ENCODE measurements around the gene KLF7. TPM values are rescaled to one million over a fixed set of nuclear protein-coding genes. Genes with fewer than 3 reads are reported as not detected.

Gene KLF7
- total RNA-seq, 1 experiment from 2014 or later, result 5.6 TPM

DNA sequence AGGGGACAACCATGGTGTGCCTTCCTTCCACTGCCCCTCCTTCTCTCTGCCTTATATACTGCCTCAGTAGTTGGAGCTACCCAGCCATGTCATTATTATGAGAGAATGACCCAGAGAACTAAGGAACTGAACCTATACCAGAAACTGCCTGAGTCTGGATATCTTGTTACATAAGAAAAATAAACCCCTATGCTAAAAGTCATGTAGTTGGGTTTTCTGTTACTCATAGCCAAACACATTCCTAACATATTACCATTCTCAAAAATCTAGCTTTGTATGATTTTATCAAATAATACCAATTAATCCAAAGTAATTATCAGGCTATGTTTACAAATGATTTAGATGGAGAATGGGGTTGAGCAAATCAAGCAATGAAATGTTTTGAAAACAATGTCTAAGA is 15.0 kb upstream of the KLF7 start:
- Histone ChIP-seq H4K20me1 (ENCODE audit: low read length) (no peaks in the 10 kb centered on the region), H3K4me2 (ENCODE audit: low read length) (peak overlapping the region; percentile 41), H3K9ac (ENCODE audit: low read length) (no peak overlapping the region), H3K36me3 (ENCODE audit: low read depth, low read length) (no peaks in the 10 kb centered on the region), H3K79me2 (ENCODE audit: low read length) (no peaks in the 10 kb centered on the region), H3K4me3 (ENCODE audit: low read length) (no peak overlapping the region), H3K4me1 (ENCODE audit: insufficient read depth, low read length) (peaks cover 51% of the 10 kb centered on the region), H3F3A (ENCODE audit: low read length, unreplicated experiment) (no peaks in the 10 kb centered on the region), H3K27ac (ENCODE audit: low read length) (peak overlapping the region; percentile 60), H2AFZ (ENCODE audit: low read length) (no peak overlapping the region), H3K27me3 (ENCODE audit: low read length) (no peaks in the 10 kb centered on the region), H3K9me3 (ENCODE audit: low read length) (no peaks in the 10 kb centered on the region), H3K9me2 (replicated peaks; ENCODE audit: low read length) (no peaks in the 10 kb centered on the region)
- no peak for TF ChIP-seq EZH2phosphoT487 (IDR thresholded peaks at IDR 0.05; ENCODE audit: borderline replicate concordance, low read length)
- no peak for TF ChIP-seq EZH2 (IDR thresholded peaks at IDR 0.05; ENCODE audit: low read length, unreplicated experiment)
- TF ChIP-seq, protein P1, sequence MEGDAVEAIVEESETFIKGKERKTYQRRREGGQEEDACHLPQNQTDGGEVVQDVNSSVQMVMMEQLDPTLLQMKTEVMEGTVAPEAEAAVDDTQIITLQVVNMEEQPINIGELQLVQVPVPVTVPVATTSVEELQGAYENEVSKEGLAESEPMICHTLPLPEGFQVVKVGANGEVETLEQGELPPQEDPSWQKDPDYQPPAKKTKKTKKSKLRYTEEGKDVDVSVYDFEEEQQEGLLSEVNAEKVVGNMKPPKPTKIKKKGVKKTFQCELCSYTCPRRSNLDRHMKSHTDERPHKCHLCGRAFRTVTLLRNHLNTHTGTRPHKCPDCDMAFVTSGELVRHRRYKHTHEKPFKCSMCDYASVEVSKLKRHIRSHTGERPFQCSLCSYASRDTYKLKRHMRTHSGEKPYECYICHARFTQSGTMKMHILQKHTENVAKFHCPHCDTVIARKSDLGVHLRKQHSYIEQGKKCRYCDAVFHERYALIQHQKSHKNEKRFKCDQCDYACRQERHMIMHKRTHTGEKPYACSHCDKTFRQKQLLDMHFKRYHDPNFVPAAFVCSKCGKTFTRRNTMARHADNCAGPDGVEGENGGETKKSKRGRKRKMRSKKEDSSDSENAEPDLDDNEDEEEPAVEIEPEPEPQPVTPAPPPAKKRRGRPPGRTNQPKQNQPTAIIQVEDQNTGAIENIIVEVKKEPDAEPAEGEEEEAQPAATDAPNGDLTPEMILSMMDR (conservative IDR thresholded peaks at IDR 0.05; ENCODE audit: low read depth, low read length), result no peak
- intact Hi-C loops (cut with micrococcal nuclease), result loop anchor here (1.0 kb wide), 3 partner anchors 17 to 293 kb away; no protein-coding TSS in a partner anchor
- no TSS peak for BruUV-seq (replicated peaks)
- ChIA-PET POLR2A (ENCODE audit: unreplicated experiment) (interaction anchor here (0.6 kb wide), 1 partner anchor 575 kb away, joined by 8 read pairs; no protein-coding TSS in a partner anchor), CTCF (interaction anchor here (0.6 kb wide), 1 partner anchor 444 kb away, joined by 3 read pairs; the partner anchor contains the start of gene METTL21A)
- DNase-seq, result peak; percentile 27
- no peak for ATAC-seq

DNA sequence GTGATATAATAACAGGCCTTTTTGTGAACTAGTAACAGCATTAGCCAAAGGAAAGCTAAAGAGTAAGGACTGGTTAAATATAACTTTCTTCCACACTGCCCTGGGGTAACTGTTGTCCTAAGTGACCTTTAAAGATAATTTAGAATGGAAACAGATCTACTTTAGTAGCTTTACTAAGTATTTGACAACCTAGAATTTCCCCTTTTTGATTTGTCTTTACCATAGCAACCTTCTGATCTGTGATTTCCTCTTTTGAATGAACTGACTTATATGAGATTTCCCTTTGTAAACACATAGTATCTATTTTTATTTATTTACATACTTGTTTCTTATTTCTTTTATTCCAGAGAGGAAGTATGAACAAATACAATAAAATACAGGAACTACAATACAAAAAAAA is 10.5 kb upstream of the KLF7 start:
- CTCF ChIA-PET, result no interaction called here

DNA sequence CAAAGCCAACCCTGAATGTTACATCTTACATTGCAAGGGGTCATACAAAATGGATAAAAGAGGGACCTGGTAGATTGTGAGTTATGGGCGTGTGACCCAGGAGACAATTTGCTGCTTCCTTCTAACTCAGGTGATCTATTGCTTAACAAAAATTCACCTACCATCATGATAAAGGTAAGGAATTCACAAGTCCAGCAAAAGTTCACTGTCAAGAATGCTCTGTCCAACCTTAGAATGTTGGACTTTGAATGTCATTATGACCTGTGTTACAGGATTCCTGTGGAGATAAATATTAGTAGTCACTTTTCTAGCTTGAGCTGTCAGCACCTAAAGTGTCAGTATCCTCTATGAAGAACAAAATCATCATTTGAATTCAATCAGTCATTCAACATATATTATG is 7.9 kb upstream of the KLF7 start:
- H3K27me3 ChIP-seq (ENCODE audit: low read length), result no peaks in the 10 kb centered on the region
- no peaks in the 10 kb centered on the region for H3F3A ChIP-seq (ENCODE audit: low read length, unreplicated experiment)
- H4K20me1 ChIP-seq (ENCODE audit: low read length), result no peaks in the 10 kb centered on the region
- no peaks in the 10 kb centered on the region for H3K9me3 ChIP-seq (ENCODE audit: low read length)
- no peak overlapping the region for H3K27ac ChIP-seq (ENCODE audit: low read length)
- no peak overlapping the region for H3K4me3 ChIP-seq (ENCODE audit: low read length)
- H3K4me2 ChIP-seq (ENCODE audit: low read length), result no peak overlapping the region
- ChIA-PET POLR2A (ENCODE audit: unreplicated experiment) (no interaction called here), CTCF (no interaction called here)
- H2AFZ ChIP-seq (ENCODE audit: low read length), result no peak overlapping the region
- no peak for DNase-seq
- ATAC-seq, result no peak
- intact Hi-C loops (cut with micrococcal nuclease), result no loop called here
- H3K9me2 ChIP-seq (replicated peaks; ENCODE audit: low read length), result no peaks in the 10 kb centered on the region
- H3K36me3 ChIP-seq (ENCODE audit: low read depth, low read length), result no peaks in the 10 kb centered on the region
- TF ChIP-seq, protein P1 (conservative IDR thresholded peaks at IDR 0.05; ENCODE audit: low read depth, low read length), result no peak
- no peak for TF ChIP-seq EZH2 (IDR thresholded peaks at IDR 0.05; ENCODE audit: low read length, unreplicated experiment)
- no peak for TF ChIP-seq EZH2phosphoT487 (IDR thresholded peaks at IDR 0.05; ENCODE audit: borderline replicate concordance, low read length)
- no peaks in the 10 kb centered on the region for H3K4me1 ChIP-seq (ENCODE audit: insufficient read depth, low read length)
- H3K9ac ChIP-seq (ENCODE audit: low read length), result no peak overlapping the region
- H3K79me2 ChIP-seq (ENCODE audit: low read length), result no peaks in the 10 kb centered on the region
- no TSS peak for BruUV-seq (replicated peaks)

More for the DNA sequence above, 10.5 kb upstream of the KLF7 start:
- Histone ChIP-seq H3K4me3 (ENCODE audit: low read length) (no peak overlapping the region), H2AFZ (ENCODE audit: low read length) (no peak overlapping the region), H3K9ac (ENCODE audit: low read length) (no peak overlapping the region), H4K20me1 (ENCODE audit: low read length) (no peaks in the 10 kb centered on the region), H3K4me2 (ENCODE audit: low read length) (no peak overlapping the region), H3K27ac (ENCODE audit: low read length) (no peak overlapping the region), H3F3A (ENCODE audit: low read length, unreplicated experiment) (no peaks in the 10 kb centered on the region), H3K9me3 (ENCODE audit: low read length) (no peaks in the 10 kb centered on the region), H3K9me2 (replicated peaks; ENCODE audit: low read length) (no peaks in the 10 kb centered on the region), H3K27me3 (ENCODE audit: low read length) (no peaks in the 10 kb centered on the region), H3K36me3 (ENCODE audit: low read depth, low read length) (no peaks in the 10 kb centered on the region), H3K4me1 (ENCODE audit: insufficient read depth, low read length) (peaks cover 14% of the 10 kb centered on the region), H3K79me2 (ENCODE audit: low read length) (no peaks in the 10 kb centered on the region)
- POLR2A ChIA-PET (ENCODE audit: unreplicated experiment), result no interaction called here
- BruUV-seq (replicated peaks), result no TSS peak
- ATAC-seq, result no peak
- DNase-seq, result no peak
- TF ChIP-seq EZH2 (IDR thresholded peaks at IDR 0.05; ENCODE audit: low read length, unreplicated experiment), result no peak
- TF ChIP-seq, protein P1 (conservative IDR thresholded peaks at IDR 0.05; ENCODE audit: low read depth, low read length), result no peak
- TF ChIP-seq EZH2phosphoT487 (IDR thresholded peaks at IDR 0.05; ENCODE audit: borderline replicate concordance, low read length), result no peak
- intact Hi-C loops (cut with micrococcal nuclease), result no loop called here

Data from PC-3 (cell line).